ENCODE data around the gene FARS2. TPM values are rescaled to one million over a fixed set of nuclear protein-coding genes. Genes with fewer than 3 reads are reported as not detected.

The FARS2 gene
- total and polyA plus RNA-seq, 9 of the 15 experiments (the other 6 are each of a cell fraction or from before 2014, with no cell fraction given) = 16.5 to 62.2 (median 27.0) TPM

- intact Hi-C loops (cut with micrococcal nuclease) = no loop called here
- H3K4me3 ChIP-seq = no peak overlapping the region
- BruUV-seq (replicated peaks) = no TSS peak
- peaks cover 61% of the 10 kb centered on the region for H3K79me2 ChIP-seq (ENCODE audit: control insufficient read depth, insufficient read depth, low read length)
- CTCF ChIA-PET (ENCODE audit: low intra/inter-chr PET ratio) = no interaction called here
- no peaks in the 10 kb centered on the region for H4K20me1 ChIP-seq (replicated peaks; ENCODE audit: control insufficient read depth, insufficient read depth, low read length)
- ATAC-seq (no peak), FAIRE-seq (no peak), DNase-seq (ENCODE audit: extremely low read depth in 1 of 4, low spot score in 3 of 4) (no peak)
- H3K36me3 ChIP-seq (ENCODE audit: control insufficient read depth, insufficient read depth, low read length) = peaks cover 55% of the 10 kb centered on the region
- H3K9me1 ChIP-seq (ENCODE audit: control insufficient read depth, insufficient read depth, low read length) = no peaks in the 10 kb centered on the region
- no peaks in the 10 kb centered on the region for H3K27me3 ChIP-seq (ENCODE audit: control insufficient read depth in 2 of 2, insufficient read depth in 2 of 2, low read length in 2 of 2)
- no peak overlapping the region for H2AFZ ChIP-seq (ENCODE audit: low read depth, low read length)
- no peak overlapping the region for H3K27ac ChIP-seq (ENCODE audit: extremely low read depth, low read depth, low read length)
- 87% methylated on average over 3 of the region's 3 CpGs for WGBS (ENCODE audit: insufficient coverage, low coverage, missing lambda C conversion rate)
- no peaks in the 10 kb centered on the region for H3K9me3 ChIP-seq (replicated peaks; ENCODE audit: control insufficient read depth, insufficient read depth, low read depth, low read length)
- H3K4me1 ChIP-seq (replicated peaks in 1 of 2; ENCODE audit: control insufficient read depth in 2 of 2, insufficient read depth in 2 of 2, low read length in 2 of 2) = peaks cover 3 to 7% of the 10 kb centered on the region in 2 experiments; a peak in 2 of 5 replicates
- no peak overlapping the region for H3K9ac ChIP-seq (ENCODE audit: insufficient read depth in 1 of 2, low read depth in 2 of 2, low read length in 2 of 2)
- in situ Hi-C loops (cut with MboI) = no loop called here
- H3K4me2 ChIP-seq (ENCODE audit: insufficient read depth, low read length) = no peak overlapping the region
- no peak for TF ChIP-seq ZNF408 (CRISPR knock-in tag; IDR thresholded peaks at IDR 0.05; ENCODE audit: low read depth)
- TF ChIP-seq MCM7 (IDR thresholded peaks at IDR 0.05) = no peak
- no peak for TF ChIP-seq TEAD2 (tag; IDR thresholded peaks at IDR 0.05)
- TF ChIP-seq ZNF395 (CRISPR knock-in tag; IDR thresholded peaks at IDR 0.05) = no peak
- no peak for TF ChIP-seq ESRRB (CRISPR knock-in tag; IDR thresholded peaks at IDR 0.05; ENCODE audit: borderline replicate concordance)
- POLR2A ChIA-PET = interaction anchor here (0.6 to 1.9 kb wide), 3 partner anchors 21 to 38 kb away, joined by 3 to 5 read pairs (median 4); no protein-coding TSS in a partner anchor
These were observed 4.4 kb upstream of the FARS2 start for GRCh38 chr6:5256952-5257351.
